DND-41 (cell line): ENCODE results near the gene BRD7.

ENCODE experiments used
- EZH2 ChIP-seq: IDR thresholded peaks from 3 replicates; pipeline ENCODE4 v1.6.1; 2012; ENCODE audit warnings: borderline replicate concordance, low read depth, mild to moderate bottlenecking, moderate library complexity, low read length, inconsistent platforms; ENCODE audit not compliant: severe bottlenecking
- TF ChIP-seq, protein P1 (sequence below): IDR thresholded peaks from 2 replicates; pipeline ENCODE4 v1.5.1; 2012; ENCODE audit warnings: borderline replicate concordance, low read length, moderate library complexity, mild to moderate bottlenecking; ENCODE audit not compliant: poor library complexity, severe bottlenecking; ENCODE audit errors: extremely low read depth

DNA sequence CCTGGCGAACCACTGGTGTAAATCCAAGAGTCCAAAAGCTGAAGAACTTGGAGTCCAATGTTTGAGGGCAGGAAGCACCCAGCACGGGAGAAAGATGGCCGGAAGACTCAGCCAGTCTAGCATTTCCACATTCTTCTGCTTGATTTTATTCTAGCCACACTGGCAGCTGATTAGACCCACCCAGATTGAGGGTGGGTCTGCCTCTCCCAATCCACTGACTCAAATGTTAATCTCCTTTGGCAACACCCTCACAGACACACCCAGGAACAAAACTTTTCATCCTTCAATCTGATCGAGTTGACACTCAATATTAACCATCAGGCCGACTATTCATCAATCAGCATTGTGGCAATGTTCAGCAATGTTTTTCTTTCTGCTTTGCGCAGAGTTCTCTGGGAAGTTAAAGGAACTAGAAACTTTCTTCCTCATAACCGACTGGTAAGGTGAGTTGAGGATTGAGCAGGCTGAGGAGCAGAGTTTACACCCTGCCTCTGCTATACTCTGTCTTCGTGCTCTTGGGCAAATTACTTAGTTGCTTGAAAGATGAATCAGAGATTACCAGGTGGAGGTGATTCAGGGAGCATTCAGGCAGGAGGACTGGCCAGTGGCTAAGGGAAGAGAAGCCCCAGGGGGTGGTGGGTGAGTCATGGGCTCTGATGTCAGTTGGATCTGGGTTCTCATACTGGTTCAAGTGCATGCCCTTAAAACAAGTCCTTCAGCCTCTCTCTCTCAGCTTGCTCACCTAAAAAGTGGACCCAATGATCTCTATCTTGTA, 28.2 kb upstream of the BRD7 start:
- TF ChIP-seq, protein P1, sequence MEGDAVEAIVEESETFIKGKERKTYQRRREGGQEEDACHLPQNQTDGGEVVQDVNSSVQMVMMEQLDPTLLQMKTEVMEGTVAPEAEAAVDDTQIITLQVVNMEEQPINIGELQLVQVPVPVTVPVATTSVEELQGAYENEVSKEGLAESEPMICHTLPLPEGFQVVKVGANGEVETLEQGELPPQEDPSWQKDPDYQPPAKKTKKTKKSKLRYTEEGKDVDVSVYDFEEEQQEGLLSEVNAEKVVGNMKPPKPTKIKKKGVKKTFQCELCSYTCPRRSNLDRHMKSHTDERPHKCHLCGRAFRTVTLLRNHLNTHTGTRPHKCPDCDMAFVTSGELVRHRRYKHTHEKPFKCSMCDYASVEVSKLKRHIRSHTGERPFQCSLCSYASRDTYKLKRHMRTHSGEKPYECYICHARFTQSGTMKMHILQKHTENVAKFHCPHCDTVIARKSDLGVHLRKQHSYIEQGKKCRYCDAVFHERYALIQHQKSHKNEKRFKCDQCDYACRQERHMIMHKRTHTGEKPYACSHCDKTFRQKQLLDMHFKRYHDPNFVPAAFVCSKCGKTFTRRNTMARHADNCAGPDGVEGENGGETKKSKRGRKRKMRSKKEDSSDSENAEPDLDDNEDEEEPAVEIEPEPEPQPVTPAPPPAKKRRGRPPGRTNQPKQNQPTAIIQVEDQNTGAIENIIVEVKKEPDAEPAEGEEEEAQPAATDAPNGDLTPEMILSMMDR, result no peak
- TF ChIP-seq EZH2, result no peak
